ENCODE measurements around the gene MYLK4. TPM values are rescaled to one million over a fixed set of nuclear protein-coding genes. Genes with fewer than 3 reads are reported as not detected.

The MYLK4 gene
- total RNA-seq, 2 donors from 2014 or later, result 0.68 to 2.0 TPM

- no peak for ATAC-seq (ENCODE audit: insufficient number of reproducible peaks, low FRiP score, low read depth)
- peaks cover 0 to 10% of the 10 kb centered on the region in 2 donors for H3K4me1 ChIP-seq (ENCODE audit: control insufficient read depth in 1 of 2, low read depth in 2 of 2)
Measured at GRCh38 chr6:2705256-2705655, 45.5 kb downstream of the MYLK4 start.

GRCh38 chr6:2697291-2697690, 53.4 kb downstream of the MYLK4 start:
- DNase-seq (ENCODE audit: low spot score) (no peak), ATAC-seq (ENCODE audit: insufficient number of reproducible peaks, low FRiP score, low read depth) (no peak)
- Histone ChIP-seq H3K36me3 (no peaks in the 10 kb centered on the region), H3K9me3 (no peaks in the 10 kb centered on the region), H3K27ac (no peak overlapping the region), H3K27me3 (replicated peaks; ENCODE audit: insufficient read depth) (no peaks in the 10 kb centered on the region), H3K4me1 (ENCODE audit: control insufficient read depth in 1 of 2, low read depth in 2 of 2) (no peaks in the 10 kb centered on the region), H3K4me3 (no peak overlapping the region)
- TF ChIP-seq CTCF (IDR thresholded peaks at IDR 0.05), result no peak

More at GRCh38 chr6:2705256-2705655, 45.5 kb downstream of the MYLK4 start:
- peaks cover 1% of the 10 kb centered on the region for H3K9me3 ChIP-seq
- no peaks in the 10 kb centered on the region for H3K36me3 ChIP-seq
- no peak for TF ChIP-seq CTCF (IDR thresholded peaks at IDR 0.05)
- DNase-seq (ENCODE audit: low spot score), result no peak
- no peak overlapping the region for H3K27ac ChIP-seq
- H3K4me3 ChIP-seq, result no peak overlapping the region
- no peaks in the 10 kb centered on the region for H3K27me3 ChIP-seq (replicated peaks; ENCODE audit: insufficient read depth)

- TF ChIP-seq CTCF (IDR thresholded peaks at IDR 0.05), result peak; percentile 44
- Histone ChIP-seq H3K4me3 (no peak overlapping the region), H3K4me1 (ENCODE audit: control insufficient read depth in 1 of 2, low read depth in 2 of 2) (no peaks in the 10 kb centered on the region), H3K36me3 (no peaks in the 10 kb centered on the region), H3K27ac (no peak overlapping the region), H3K9me3 (no peaks in the 10 kb centered on the region), H3K27me3 (replicated peaks; ENCODE audit: insufficient read depth) (no peaks in the 10 kb centered on the region)
- DNase-seq (ENCODE audit: low spot score) (no peak), ATAC-seq (ENCODE audit: insufficient number of reproducible peaks, low FRiP score, low read depth) (no peak)
Measured at GRCh38 chr6:2695454-2696095, 55.1 kb downstream of the MYLK4 start.

GRCh38 chr6:2693231-2693630, 57.5 kb downstream of the MYLK4 start:
- H3K36me3 ChIP-seq, result no peaks in the 10 kb centered on the region
- no peaks in the 10 kb centered on the region for H3K4me1 ChIP-seq (ENCODE audit: control insufficient read depth in 1 of 2, low read depth in 2 of 2)
- no peaks in the 10 kb centered on the region for H3K9me3 ChIP-seq
- ATAC-seq (ENCODE audit: insufficient number of reproducible peaks, low FRiP score, low read depth) (no peak), DNase-seq (ENCODE audit: low spot score) (no peak)
- no peaks in the 10 kb centered on the region for H3K27me3 ChIP-seq (replicated peaks; ENCODE audit: insufficient read depth)
- no peak for TF ChIP-seq CTCF (IDR thresholded peaks at IDR 0.05)
- no peak overlapping the region for H3K4me3 ChIP-seq
- no peak overlapping the region for H3K27ac ChIP-seq

GRCh38 chr6:2688401-2689064, 62.2 kb downstream of the MYLK4 start:
- no peaks in the 10 kb centered on the region for H3K9me3 ChIP-seq
- no peaks in the 10 kb centered on the region for H3K4me1 ChIP-seq (ENCODE audit: control insufficient read depth in 1 of 2, low read depth in 2 of 2)
- ATAC-seq (ENCODE audit: insufficient number of reproducible peaks, low FRiP score, low read depth) (no peak), DNase-seq (ENCODE audit: low spot score) (no peak)
- H3K4me3 ChIP-seq, result no peak overlapping the region
- H3K27me3 ChIP-seq (replicated peaks; ENCODE audit: insufficient read depth), result no peaks in the 10 kb centered on the region
- no peak overlapping the region for H3K27ac ChIP-seq
- no peak for TF ChIP-seq CTCF (IDR thresholded peaks at IDR 0.05)
- no peaks in the 10 kb centered on the region for H3K36me3 ChIP-seq
